Activated CD4-positive, alpha-beta T cell treated with anti-CD3 and anti-CD28 coated beads for 24 hours (primary cell): ENCODE results near the gene PIGL.
A peak's percentile ranks its signal among the peaks of the same experiment; 100 is the strongest.
"Not testable (repeated sequence)": the region's sequence is repeated elsewhere in the genome, so short reads cannot be mapped to it uniquely, and the experiment has no call there.

ENCODE experiments used
- DNase-seq, 2 donors: peaks; one replicate each; pipeline ENCODE4 v3.0.0-alpha.2; 2020; ENCODE audit warnings: low read depth in 2 of 2

The PIGL gene

GRCh38 chr17:16273929-16274339 is 56.9 kb downstream of the PIGL start:
- no peak for DNase-seq

GRCh38 chr17:16275024-16275423 is 58.0 kb downstream of the PIGL start:
- DNase-seq, result no peak

GRCh38 chr17:16277163-16277562 is 60.2 kb downstream of the PIGL start:
- no peak for DNase-seq

GRCh38 chr17:16281351-16281750 is 64.3 kb downstream of the PIGL start:
- no peak for DNase-seq

DNA sequence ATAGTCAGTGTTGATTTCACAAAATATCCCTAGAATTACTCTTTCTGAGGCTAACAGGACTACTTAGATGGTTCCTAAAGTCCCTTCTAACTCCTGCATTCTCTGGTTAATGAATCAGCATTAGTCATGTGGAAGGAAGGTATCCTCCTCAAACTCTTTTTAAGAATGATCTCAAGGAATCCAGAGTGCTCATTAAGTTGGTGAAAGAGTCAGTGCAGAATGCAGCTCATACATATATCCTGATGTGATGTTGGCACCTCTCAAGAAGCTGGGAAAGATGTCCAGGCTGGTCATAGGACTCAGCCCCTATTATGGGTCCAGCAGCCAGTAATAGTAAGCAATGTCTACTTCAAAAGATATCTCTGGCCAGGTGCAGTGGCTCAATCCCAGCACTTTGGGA is 65.5 kb downstream of the PIGL start:
- no peak for DNase-seq

DNA sequence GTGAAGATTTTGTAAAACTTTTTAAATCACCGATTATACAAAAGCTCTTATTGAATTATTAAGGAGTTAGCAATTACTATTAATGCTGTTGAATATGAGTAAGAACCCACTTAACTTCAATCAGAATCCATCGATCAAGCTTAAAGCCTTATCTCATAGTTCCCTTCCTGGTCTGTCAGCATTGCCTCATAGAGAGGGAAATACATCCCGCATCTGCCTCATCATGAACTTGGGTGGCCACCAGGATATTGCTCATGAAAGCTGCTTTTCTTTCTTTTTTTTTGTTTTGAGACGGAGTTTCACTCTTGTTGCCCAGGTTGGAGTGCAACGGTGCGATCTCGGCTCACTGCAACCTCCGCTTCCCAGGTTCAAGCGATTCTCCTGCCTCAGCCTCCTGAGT is 66.7 kb downstream of the PIGL start:
- DNase-seq, result no peak

- DNase-seq, result no peak
These were observed 68.6 kb downstream of the PIGL start for GRCh38 chr17:16285646-16286008.

DNA sequence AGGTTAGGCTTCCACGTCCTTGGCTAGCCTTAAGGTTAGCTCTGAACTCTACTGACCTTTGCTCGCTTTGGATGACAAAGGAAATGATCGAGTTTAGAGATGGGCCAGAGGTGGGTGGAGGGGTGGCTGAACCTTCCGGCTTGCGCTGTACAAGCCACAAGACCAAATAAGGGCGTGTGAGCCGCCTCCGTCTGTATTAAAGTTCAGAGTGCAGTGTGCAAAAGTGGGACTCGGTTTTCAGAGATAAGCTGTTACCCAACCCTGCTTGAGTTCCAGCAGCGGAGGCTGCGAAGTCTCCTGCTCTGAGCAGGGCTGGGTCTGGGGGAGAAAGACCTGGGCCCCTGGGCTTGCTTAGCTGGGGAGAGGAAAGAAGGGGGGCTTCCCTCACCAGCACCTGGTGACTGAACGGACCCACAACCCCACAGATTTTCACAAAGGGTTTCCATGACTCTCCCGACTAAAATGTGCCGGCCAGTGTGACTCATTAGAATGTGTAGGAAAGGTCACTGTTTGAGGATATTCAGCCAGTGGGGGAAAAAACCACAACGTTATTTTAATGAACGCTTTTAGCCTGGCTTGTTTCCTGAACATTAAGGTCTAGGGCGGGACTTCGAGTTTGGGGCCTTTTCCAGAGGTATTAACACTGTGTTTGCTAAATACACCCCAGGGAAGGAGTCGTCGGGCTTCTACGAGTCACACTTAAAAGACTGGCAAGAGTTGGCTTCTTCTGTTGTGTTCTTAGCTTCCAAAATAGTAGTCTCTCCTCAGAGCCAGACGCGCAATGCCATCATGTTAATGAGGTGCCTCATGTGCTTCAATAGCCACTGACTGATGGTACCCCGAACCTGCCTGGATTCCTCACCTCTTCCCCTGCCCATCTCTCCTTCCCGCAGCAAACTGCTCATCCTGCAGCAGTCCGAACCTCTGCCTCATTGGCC is 69.3 kb downstream of the PIGL start:
- peak; percentile 41 to 60 for DNase-seq

GRCh38 chr17:16286947-16287562 is 70.0 kb downstream of the PIGL start:
- DNase-seq, result no peak

DNA sequence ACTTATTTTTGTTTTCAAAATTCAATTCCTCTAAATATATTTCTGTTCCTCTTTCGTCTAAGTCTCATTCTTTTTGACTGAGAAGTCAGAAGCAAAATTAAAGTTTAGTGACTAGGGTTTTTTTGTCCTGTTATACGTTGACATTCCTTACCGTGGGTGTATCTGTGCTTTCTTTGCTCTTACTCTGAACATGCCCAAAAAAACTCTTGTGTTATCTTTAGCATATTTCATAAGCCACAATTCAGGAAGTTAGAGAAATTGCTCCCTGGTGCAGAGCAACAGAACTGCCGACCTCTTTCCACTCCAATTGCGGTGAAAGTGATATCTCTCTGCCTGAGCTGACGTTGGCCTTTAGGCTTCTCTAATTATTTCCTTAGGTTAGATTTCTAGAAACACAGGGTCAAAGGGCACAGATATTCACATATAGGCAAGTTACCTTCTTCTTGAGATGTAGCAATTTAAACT is 70.6 kb downstream of the PIGL start:
- DNase-seq, result no peak

- DNase-seq, result no peak
These were observed 72.0 kb downstream of the PIGL start for GRCh38 chr17:16288860-16289571.

DNA sequence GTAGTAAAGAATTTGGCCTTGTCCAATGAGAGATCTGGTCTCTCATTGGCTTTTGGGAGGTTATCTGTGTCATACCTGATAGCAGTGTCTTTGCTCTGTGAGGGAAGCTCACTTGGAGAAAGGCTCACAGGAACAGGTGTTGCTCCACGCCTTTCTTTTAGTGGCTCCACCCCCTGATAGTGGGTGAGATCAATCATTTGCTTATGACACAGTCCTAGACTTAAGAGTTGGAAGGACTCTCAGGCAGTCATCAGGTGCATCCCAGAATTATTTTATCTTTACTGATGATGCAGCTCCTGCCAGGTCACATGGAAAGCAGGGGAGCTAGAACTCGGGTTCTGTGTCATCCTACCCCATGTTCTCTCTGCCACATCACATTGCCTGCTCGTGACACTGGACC is 76.9 kb downstream of the PIGL start:
- no peak for DNase-seq

- DNase-seq, result no peak
These were observed 77.5 kb downstream of the PIGL start for GRCh38 chr17:16294560-16294959.

DNA sequence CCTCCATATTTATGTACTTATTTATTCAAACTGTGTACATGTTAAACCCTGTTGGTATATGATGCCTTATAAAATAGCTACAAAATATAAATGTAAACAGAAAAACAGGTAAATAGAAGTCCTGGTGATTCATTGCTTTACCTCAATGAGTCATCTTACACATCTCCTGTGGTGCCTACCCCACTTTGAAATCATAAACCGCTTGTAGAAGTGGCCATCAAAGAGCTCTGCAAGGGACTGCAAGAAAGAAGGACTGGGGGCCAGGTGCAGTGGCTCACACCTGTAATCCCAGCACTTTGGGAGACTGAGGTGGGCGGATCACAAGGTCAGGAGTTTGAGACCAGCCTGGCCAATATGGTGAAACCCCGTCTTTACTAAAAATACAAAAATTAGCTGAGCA is 79.1 kb downstream of the PIGL start:
- not testable (repeated sequence) for DNase-seq

DNA sequence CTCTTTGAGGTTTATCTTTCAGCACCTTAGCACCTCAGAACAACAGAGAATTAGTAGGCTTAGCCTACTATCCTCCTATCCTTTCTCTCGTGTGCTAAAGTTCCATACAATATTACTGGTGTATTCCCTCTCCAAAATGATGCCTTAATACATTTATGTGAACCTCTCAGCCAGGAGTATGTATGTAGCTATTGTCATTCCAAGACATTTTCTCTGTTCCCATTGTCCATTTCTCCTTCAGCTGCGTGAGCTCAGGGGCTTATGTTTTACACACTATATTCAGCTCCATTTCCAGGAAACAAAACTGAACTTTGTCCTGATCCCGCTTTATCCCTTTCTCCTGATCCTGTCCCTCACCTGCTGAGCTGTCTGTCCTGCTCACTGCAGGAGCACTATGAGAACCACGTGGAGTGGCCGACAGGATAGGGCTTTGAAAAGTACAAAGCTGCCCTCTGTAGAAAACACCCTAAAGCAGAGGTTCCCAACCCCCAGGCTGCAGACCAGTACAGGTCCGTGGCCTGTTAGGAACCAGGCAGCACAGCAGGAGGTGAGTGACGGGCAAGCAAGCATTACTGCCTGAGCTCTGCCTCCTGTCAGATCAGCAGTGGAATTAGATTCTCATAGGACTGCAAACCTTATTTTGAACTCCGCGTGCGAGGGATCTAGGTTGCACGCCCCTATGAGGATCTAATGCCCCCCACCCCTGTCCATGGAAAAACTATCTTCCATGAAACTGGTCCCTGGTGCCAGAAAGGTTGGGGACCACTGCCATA is 80.5 kb downstream of the PIGL start:
- DNase-seq, result no peak

DNA sequence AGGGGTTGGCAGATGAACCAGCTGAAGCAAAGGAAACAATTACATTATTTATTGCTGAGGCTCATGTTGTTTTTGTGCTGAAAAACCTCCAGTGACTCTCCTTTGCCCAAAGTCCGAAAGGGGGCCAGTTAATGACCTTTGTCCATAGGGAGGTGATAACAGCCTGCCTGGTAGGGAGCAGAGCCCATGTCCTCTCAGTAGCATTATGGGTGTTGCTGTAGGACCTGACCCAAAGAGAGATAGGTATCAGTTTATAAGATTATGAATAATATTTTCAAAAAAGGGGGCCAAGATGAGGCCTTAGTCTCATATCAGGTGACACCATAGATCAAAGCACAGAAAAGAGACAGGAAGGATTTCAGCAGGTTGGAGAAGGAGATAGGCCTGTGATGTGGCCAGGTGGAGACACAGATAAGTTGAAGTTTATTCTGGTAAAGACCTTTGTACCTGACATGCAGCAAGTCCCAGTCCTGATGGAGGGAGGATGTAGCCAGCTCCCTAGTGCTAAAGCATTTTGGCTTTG is 81.2 kb downstream of the PIGL start:
- DNase-seq, result no peak

- DNase-seq, result no peak
These were observed 83.5 kb downstream of the PIGL start for GRCh38 chr17:16300554-16300953.

DNA sequence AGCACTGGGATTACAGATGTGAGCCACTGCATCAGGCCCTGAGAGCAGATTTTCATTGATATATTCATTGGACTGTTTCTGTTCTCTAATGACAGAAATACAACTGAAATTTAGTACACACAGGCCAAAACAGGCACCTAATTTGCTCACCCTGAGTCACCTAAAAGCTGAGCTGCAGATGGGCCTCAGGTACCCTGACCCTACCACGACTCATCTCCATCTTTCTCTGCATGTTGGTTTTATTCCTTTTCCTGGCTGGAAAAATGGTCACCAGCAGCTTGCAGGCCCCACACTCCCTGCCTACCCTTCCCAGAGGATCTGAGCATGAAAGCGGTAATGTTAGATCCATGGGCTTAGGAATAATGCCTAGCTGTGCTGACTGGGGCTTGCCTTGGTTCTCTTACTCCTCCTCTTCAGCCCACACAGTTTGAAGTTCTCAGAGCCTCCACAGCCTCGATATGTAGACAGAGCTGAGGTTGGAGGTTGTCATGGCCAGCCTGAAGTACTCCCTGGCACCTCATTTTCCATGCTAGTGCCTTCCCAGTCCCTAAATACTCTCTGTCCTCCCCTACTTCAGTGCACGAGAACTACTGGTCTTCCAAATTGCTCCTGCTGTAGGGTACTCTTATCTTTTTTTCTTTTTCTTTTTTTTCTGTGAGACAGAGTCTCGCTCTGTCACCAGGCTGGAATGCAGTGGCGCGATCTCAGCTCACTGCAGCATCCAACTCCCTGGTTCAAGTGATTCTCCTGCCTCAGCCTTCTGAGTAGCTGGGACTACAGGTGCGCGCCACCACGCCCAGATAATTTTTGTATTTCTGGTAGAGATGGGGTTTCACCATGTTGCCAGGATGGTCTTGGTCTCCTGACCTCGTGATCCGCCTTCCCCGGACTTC is 85.2 kb downstream of the PIGL start:
- no peak for DNase-seq

DNA sequence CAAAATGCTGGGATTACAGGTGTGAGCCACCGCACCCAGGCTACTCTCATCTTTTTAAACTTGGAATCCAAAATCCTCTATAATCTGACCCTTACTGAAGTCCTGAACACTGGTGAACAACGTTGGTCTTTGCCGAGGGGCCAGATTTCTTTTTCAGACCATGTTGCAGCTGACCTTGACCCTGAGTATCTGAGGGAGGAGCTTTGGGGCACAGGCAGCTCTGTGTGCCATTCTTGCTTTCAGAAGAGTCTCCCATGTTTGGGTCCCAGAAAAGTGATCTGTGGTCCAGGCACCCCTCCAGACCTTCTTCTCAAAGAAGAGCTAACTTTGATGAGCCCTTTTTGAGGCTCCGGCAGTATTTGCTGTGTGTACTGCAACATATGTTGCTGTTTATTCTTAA is 85.8 kb downstream of the PIGL start:
- no peak for DNase-seq

- no peak for DNase-seq
These were observed 87.8 kb downstream of the PIGL start for GRCh38 chr17:16304830-16305229.

- DNase-seq, result no peak
These were observed 89.2 kb downstream of the PIGL start for GRCh38 chr17:16306211-16306610.
